HG03175 (cell line): ENCODE measurements around the gene GTF2H2C_2.
"Not testable (repeated sequence)": the region's sequence is repeated elsewhere in the genome, so short reads cannot be mapped to it uniquely, and the experiment has no call there.

Experiments used
- ATAC-seq: cut with Tn5 transposase; IDR thresholded peaks from one replicate; pipeline ENCODE4 v1.9.1; 2021; ENCODE audit warnings: mild to moderate bottlenecking, moderate library complexity; ENCODE audit not compliant: unreplicated experiment

The GTF2H2C_2 gene

GRCh38 chr5:70415117-70415516 is at the start of gene GTF2H2C_2:
Gene GTF2H2C_2 (plus strand): TSS chr5:70415368.
- ATAC-seq: peak; percentile 99

- not testable (repeated sequence) for ATAC-seq
Observed at GRCh38 chr5:70400984-70401686, 14.0 kb upstream of the GTF2H2C_2 start.

GRCh38 chr5:70421322-70421721 is 6.2 kb downstream of the GTF2H2C_2 start:
- not testable (repeated sequence) for ATAC-seq

GRCh38 chr5:70423215-70423614 is 8.0 kb downstream of the GTF2H2C_2 start:
- ATAC-seq: not testable (repeated sequence)

- ATAC-seq: not testable (repeated sequence)
Observed at GRCh38 chr5:70438518-70438917, 23.4 kb downstream of the GTF2H2C_2 start.

- not testable (repeated sequence) for ATAC-seq
Observed at GRCh38 chr5:70449565-70449964, 34.4 kb downstream of the GTF2H2C_2 start.

GRCh38 chr5:70451249-70451984 is 36.2 kb downstream of the GTF2H2C_2 start:
- not testable (repeated sequence) for ATAC-seq

- peak; percentile 91 for ATAC-seq
Observed at GRCh38 chr5:70457093-70457492, 41.9 kb downstream of the GTF2H2C_2 start.

GRCh38 chr5:70459188-70459587 is 44.0 kb downstream of the GTF2H2C_2 start:
- ATAC-seq: not testable (repeated sequence)

- not testable (repeated sequence) for ATAC-seq
Observed at GRCh38 chr5:70461984-70462383, 46.8 kb downstream of the GTF2H2C_2 start.

- ATAC-seq: not testable (repeated sequence)
Observed at GRCh38 chr5:70464019-70464637, 49.0 kb downstream of the GTF2H2C_2 start.

- not testable (repeated sequence) for ATAC-seq
Observed at GRCh38 chr5:70469926-70470509, 54.9 kb downstream of the GTF2H2C_2 start.
